ENCODE measurements around the gene MTA1.

The MTA1 gene

GRCh38 chr14:105481886-105482457 is 62.3 kb downstream of the MTA1 start:
- DNase-seq: peak; percentile 97
- no peak for TF ChIP-seq GATA1 (IDR thresholded peaks at IDR 0.05; ENCODE audit: low read depth, low read length)
- peak; percentile 51 for TF ChIP-seq POLR2A (IDR thresholded peaks at IDR 0.05; ENCODE audit: low read length)

- no peak for DNase-seq
- TF ChIP-seq GATA1 (IDR thresholded peaks at IDR 0.05; ENCODE audit: low read depth, low read length) (no peak), POLR2A (IDR thresholded peaks at IDR 0.05; ENCODE audit: low read length) (no peak)
These were observed 63.0 kb downstream of the MTA1 start for GRCh38 chr14:105482486-105483110.

- TF ChIP-seq GATA1 (IDR thresholded peaks at IDR 0.05; ENCODE audit: low read depth, low read length): no peak
- no peak for TF ChIP-seq POLR2A (IDR thresholded peaks at IDR 0.05; ENCODE audit: low read length)
- DNase-seq: no peak
These were observed 63.9 kb downstream of the MTA1 start for GRCh38 chr14:105483300-105484068.

- DNase-seq: no peak
- TF ChIP-seq POLR2A (IDR thresholded peaks at IDR 0.05; ENCODE audit: low read length) (no peak), GATA1 (IDR thresholded peaks at IDR 0.05; ENCODE audit: low read depth, low read length) (no peak)
These were observed 64.7 kb downstream of the MTA1 start for GRCh38 chr14:105484069-105484996.

GRCh38 chr14:105484997-105485393 is 65.4 kb downstream of the MTA1 start:
- TF ChIP-seq POLR2A (IDR thresholded peaks at IDR 0.05; ENCODE audit: low read length) (no peak), GATA1 (IDR thresholded peaks at IDR 0.05; ENCODE audit: low read depth, low read length) (no peak)
- DNase-seq: no peak

GRCh38 chr14:105485739-105486162 is 66.1 kb downstream of the MTA1 start:
- DNase-seq: peak; percentile 84 to 85
- no peak for TF ChIP-seq POLR2A (IDR thresholded peaks at IDR 0.05; ENCODE audit: low read length)
- no peak for TF ChIP-seq GATA1 (IDR thresholded peaks at IDR 0.05; ENCODE audit: low read depth, low read length)

GRCh38 chr14:105486163-105486973 is 66.7 kb downstream of the MTA1 start, which contains the start of gene CRIP1:
TSS of gene CRIP1 (plus strand) at chr14:105486886. CDS start at chr14:105487260, 374 bp downstream.
- DNase-seq: peak in 1 of 2 experiments; percentile 59
- TF ChIP-seq GATA1 (IDR thresholded peaks at IDR 0.05; ENCODE audit: low read depth, low read length) (no peak), POLR2A (IDR thresholded peaks at IDR 0.05; ENCODE audit: low read length) (no peak)

GRCh38 chr14:105486974-105487448 is 67.4 kb downstream of the MTA1 start:
- no peak for TF ChIP-seq POLR2A (IDR thresholded peaks at IDR 0.05; ENCODE audit: low read length)
- DNase-seq: peak in 1 of 2 experiments; percentile 44

GRCh38 chr14:105487449-105487985 is 67.9 kb downstream of the MTA1 start:
- TF ChIP-seq GATA1 (IDR thresholded peaks at IDR 0.05; ENCODE audit: low read depth, low read length): no peak
- TF ChIP-seq POLR2A (IDR thresholded peaks at IDR 0.05; ENCODE audit: low read length): no peak
- DNase-seq: no peak

- no peak for DNase-seq
- no peak for TF ChIP-seq POLR2A (IDR thresholded peaks at IDR 0.05; ENCODE audit: low read length)
- TF ChIP-seq GATA1 (IDR thresholded peaks at IDR 0.05; ENCODE audit: low read depth, low read length): no peak
These were observed 68.6 kb downstream of the MTA1 start for GRCh38 chr14:105487986-105488777.

GRCh38 chr14:105488781-105489541 is 69.3 kb downstream of the MTA1 start:
- no peak for DNase-seq
- TF ChIP-seq POLR2A (IDR thresholded peaks at IDR 0.05; ENCODE audit: low read length) (no peak), GATA1 (IDR thresholded peaks at IDR 0.05; ENCODE audit: low read depth, low read length) (no peak)
